Muscle of back (tissue), 11 donors: Measurements from ENCODE around the gene PIK3C2B. TPM values are rescaled to one million over a fixed set of nuclear protein-coding genes. Genes with fewer than 3 reads are reported as not detected.
"Not testable (repeated sequence)": the region's sequence is repeated elsewhere in the genome, so short reads cannot be mapped to it uniquely, and the experiment has no call there.

Experiments used
- DNase-seq, 3 donors: peaks; one replicate each; pipeline versions ENCODE4 v3.0.0 to v3.0.0-alpha.2; 2013
- polyA plus RNA-seq, 10 donors: library from polyadenylated mRNA; unstranded; fragments of 120-200 nt; gene quantifications; one replicate each; pipeline ENCODE4 v1.2.1, GENCODE V29; 2013; ENCODE audit not compliant: insufficient read length in 10 of 10

PIK3C2B gene
- polyA plus RNA-seq, 10 donors: 20.5 to 36.7 (median 29.0) TPM

DNA sequence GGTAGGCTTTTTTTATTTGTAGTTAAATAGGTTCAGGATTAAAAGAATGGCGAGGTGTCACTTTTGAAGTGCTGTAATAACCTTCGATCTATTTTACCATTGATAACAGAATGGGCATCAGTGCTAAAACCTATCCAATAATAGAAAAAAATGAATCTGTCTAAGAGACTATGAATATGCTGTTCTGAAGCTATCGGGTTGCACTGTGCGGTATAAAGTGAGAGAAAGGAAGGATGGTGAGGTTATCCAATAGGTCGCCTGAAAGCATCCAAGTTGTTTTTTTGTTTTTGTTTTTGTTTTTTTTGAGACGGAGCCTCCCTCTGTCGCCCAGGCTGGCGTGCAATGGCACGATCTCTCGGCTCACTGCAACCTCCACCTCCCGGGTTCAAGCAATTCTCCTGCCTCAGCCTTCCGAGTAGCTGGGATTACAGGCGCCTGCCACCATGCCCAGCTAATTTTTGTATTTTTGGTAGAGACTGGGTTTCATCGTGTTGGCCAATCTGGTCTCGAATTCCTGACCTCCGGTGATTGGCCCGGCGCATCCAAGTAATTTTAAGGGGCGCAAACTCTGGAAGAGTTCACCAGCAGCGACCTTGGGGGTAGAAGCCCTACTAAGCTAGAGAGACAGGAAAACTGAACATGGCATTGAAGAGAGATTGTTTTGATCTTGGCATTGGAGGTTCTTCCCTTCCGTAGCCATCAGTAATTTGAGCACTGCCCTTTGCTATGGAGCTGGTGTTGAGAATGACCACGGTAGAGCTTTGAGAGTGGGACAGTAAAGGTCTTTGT is 12.9 kb upstream of the PIK3C2B start:
- peak; percentile 61 to 87 (median 64) for DNase-seq

- peak; percentile 95 to 97 (median 96) for DNase-seq
Observed at GRCh38 chr1:204506969-204507316, 12.3 kb upstream of the PIK3C2B start.

GRCh38 chr1:204506201-204506968 is 11.8 kb upstream of the PIK3C2B start:
- peak; percentile 88 to 92 (median 91) for DNase-seq

DNA sequence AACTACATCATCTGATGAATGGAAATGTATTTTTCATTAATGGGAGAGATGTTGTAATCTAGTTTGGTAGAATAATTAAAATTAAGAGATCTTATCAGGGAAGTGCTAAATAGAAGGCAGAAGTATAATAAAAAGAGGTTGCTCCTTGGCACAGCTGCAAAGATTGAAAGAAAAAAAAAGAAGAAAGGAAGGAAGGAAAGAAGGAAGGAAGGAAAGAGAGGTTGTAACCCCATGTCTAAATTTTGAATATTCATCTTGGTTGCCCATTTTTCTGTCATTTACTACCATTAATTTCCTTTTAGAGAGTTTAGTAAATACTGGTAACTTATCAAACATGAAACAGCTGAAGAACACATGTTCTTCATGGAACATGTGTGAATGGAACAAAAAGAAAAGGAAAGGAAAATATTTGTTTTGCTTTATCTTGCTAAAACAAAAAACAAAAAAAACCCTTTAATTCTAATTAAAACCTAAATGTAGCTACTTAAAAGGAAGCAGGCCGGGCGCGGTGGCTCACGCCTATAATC is 11.1 kb upstream of the PIK3C2B start:
- no peak for DNase-seq

DNA sequence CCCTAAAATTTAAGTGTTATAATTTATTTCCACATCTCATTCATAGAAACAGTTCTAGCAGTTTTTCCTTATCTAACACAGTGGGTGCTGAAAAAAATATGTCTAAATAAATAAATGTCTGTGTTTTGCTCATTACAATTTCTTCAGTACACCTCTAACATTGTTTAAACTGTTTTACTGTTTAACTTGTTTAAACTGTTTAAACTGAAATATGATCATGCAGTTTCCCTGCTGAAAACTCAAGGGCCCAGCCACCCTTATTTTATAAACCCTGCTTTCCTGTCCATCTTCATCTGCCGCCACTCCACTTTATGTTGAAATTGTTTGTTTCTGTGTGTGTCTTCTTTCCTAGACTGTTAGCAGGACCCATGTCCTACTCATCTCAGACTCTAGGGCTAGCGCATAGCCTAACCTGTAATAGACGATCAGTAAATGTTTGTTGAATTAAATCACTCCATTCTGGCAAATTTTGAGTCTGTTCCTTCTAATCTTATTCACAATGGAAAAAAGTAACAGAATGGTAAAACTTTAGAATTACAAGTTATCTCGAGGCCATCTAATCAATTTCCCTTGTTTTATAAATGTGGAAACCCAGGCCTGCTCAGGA is 9.4 kb upstream of the PIK3C2B start:
- DNase-seq: no peak

DNA sequence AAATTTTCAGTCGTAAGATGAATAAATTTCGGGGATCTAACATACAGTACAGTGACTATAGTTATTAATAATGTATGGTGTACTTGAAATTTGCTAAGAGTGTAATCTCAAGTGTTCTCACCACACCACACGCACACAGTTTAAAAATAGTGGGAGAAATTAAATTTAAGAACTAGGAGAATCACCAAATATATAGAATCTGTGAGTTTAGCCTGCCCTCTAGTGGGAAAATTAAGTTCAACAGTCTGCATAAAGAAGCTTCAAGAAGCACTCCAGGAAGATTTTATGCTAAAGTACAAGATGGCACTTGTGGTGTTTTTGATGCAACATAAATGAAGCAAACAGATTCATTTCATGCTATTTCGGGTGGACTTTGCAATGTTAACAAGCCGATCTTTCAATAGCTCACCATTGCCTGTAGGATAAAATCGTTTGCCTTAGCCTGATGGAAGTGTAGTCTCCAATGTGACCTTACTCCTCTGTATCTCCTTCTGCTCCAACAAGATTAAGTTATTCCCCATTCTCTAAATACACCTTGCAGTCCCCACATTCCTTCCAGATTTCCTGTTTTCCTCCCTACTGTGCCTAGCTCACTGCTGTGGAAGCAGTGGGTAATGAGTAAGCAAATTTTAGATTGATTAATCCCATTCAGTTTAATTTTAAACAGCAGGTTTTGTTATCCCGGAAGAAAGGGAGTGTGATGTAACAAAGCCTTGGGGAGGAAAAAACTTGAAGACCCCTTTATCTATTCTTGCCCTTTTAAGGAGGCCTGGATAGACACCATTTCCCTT is 8.7 kb upstream of the PIK3C2B start:
- peak; percentile 77 to 87 (median 79) for DNase-seq

GRCh38 chr1:204502241-204502640 is 7.6 kb upstream of the PIK3C2B start:
- DNase-seq: no peak

DNA sequence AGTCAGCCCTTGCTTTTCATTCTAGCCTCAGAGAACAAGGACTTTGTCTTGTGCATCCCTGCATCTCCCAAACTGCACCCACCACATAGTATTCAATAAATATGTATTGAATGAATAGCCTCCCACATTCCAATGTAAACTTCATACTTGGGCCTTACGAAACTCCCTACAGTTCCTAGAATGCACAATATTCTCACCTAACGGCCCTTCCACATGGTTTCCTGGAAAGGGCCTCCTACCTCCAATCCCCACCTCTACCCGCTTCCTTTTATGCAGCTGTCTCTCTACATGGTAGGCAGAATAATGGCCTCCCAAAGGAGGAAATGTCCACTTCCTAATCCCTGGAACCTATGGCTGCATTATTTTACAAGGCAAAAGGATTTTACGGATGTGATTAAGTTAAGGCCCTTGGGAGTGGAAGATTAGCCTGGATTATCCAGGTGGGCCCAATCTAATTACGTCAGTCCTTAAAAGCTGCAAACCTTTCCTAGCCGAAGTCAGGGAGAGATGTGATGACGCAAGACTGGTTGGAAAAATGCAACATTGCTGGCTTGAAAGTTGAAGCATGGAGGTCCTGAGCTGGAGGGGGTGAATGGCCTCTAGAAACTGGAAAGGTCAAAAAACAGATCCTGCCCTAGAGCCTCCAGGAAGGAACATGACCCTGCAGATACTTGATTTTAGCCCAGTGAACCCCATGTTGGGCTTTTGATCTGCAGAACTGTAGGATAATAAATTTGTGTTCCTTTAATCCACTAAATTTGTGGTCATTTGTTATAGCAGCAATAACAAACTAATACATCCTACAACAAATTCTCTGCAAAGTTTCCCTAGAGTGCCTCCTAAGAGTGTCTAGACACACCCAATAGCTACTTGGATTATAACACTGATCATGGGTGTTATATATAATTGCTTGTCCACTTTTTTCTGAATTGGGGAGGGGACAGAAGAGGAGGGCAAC is 5.2 kb upstream of the PIK3C2B start:
- DNase-seq: no peak

DNA sequence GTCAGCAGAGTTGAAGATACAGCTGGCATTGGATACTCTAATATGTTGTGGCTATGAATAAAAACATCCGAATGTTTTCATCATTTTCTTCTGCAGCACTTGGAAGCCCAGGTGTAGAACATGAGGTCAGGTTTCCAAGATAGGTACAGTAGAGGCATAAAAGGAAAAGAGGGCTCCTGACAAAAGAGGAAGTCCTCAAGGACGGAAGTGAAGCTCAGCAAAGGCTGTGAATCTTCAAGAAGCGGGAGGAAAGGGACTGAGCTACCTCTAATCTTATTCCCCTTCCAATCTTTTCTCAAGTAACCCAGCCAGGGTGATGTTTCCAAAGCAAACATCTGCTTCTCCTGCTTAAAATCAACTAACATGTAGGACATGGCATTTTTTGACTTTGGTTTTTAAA is 4.4 kb upstream of the PIK3C2B start:
- no peak for DNase-seq

GRCh38 chr1:204495777-204496176 is 1.2 kb upstream of the PIK3C2B start:
- no peak for DNase-seq

DNA sequence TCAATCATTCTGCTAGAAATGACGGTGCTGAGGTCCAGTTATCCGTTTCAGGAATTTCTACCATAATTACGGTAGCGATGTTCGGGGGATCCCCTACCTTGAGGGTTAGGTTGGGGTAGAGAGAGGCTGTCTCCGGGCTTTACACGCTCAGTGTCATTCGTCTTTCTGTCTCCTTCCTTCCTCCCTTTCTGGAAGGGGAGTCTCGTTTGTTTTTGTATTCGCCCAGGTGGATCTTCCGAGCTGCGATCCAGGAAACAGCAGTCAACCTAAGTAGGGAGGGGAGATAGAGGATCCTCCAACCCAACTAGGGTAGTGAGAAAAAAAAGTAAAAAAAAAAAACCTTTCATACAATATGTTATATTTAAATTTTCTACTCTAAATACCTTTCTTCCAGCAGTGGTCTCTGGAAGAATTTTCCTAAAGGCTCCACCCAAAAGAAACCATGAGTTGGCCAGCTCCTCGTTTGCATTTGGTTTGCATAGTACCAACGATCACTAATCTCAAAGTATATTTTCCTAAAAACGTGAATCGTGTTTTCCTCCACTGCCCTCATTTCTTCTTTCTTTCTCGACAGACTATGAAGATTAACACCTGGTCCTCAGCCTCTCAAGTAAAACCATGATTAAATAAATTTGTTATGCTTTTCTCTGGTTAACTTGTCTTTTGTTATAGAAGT is 611 bp upstream of the PIK3C2B start:
- no peak for DNase-seq

DNA sequence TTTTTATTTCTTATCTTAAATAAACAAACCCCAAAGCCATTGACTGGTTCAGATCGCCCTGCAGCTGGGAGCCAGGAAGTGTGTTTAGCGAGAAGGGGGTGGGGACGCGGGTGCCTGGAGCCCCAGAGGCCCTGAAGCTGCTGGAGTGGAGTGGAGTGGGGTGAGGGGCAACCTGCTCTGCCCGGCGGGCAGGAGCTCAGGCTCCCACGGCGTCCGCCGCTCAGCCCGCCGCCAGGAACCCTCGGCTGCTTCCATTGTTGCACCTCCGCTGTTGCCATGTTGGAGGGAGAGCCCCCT is 673 bp downstream of the PIK3C2B start:
- peak in 2 of 3 donors; percentile 40 to 80 for DNase-seq

GRCh38 chr1:204493145-204493983 is 1.2 kb downstream of the PIK3C2B start:
- DNase-seq: peak; percentile 36 to 83 (median 54)

- no peak for DNase-seq
Observed at GRCh38 chr1:204491655-204492054, 3.0 kb downstream of the PIK3C2B start.

- no peak for DNase-seq
Observed at GRCh38 chr1:204487256-204487615, 7.4 kb downstream of the PIK3C2B start.

GRCh38 chr1:204486513-204487255 is 7.9 kb downstream of the PIK3C2B start:
- DNase-seq: not testable (repeated sequence)

GRCh38 chr1:204483791-204484190 is 10.8 kb downstream of the PIK3C2B start:
- no peak for DNase-seq

- DNase-seq: no peak
Observed at GRCh38 chr1:204480515-204480914, 14.1 kb downstream of the PIK3C2B start.
